IPS-18a (cell line): Measurements from ENCODE around the gene HRH2.

Experiments
- H3K27ac ChIP-seq: one replicate; pipeline ENCODE4 v1.5.1; 2013; ENCODE audit warnings: low read length
- H3K27me3 ChIP-seq: one replicate; pipeline ENCODE4 v1.6.1; 2013; ENCODE audit warnings: mild to moderate bottlenecking, low read length; ENCODE audit not compliant: control insufficient read depth, insufficient read depth
- H3K36me3 ChIP-seq: one replicate; pipeline ENCODE4 v1.6.1; 2013; ENCODE audit warnings: low read depth, low read length; ENCODE audit not compliant: control insufficient read depth
- H3K4me1 ChIP-seq: one replicate; pipeline ENCODE4 v1.6.1; 2013; ENCODE audit warnings: low read depth, low read length; ENCODE audit not compliant: control insufficient read depth
- H3K4me3 ChIP-seq: one replicate; pipeline ENCODE4 v1.5.1; 2013; ENCODE audit warnings: low read length
- H3K9ac ChIP-seq: one replicate; pipeline ENCODE4 v1.6.1; 2013; ENCODE audit warnings: mild to moderate bottlenecking, low read length, moderate library complexity
- H3K9me3 ChIP-seq: one replicate; pipeline ENCODE4 v1.6.1; 2013; ENCODE audit warnings: low read depth, low read length; ENCODE audit not compliant: control insufficient read depth

Gene HRH2

DNA sequence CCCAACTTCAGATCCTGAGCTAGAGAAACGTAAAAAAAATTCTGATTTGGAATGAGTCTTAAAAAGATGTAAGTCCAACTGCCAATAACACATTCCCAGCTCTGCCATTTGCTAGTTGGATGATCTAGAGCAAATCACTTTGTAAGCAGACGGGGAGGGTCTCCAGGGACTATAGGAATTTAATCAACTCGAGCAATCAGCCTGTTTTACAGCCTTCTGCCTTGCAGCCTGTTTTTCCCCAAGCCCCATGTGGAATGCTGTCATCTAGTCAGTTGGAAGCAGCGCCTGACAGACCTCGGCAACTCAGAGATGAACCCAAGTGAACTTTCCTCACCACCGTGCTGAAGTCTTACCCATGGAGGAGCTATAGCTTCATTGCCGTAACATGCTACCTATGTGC is 34.8 kb upstream of the HRH2 start:
- no peak overlapping the region for H3K9ac ChIP-seq
- H3K9me3 ChIP-seq = no peaks in the 10 kb centered on the region
- H3K27ac ChIP-seq = no peak overlapping the region
- no peak overlapping the region for H3K4me3 ChIP-seq
- H3K36me3 ChIP-seq = no peaks in the 10 kb centered on the region
- no peaks in the 10 kb centered on the region for H3K27me3 ChIP-seq
- peaks cover 10% of the 10 kb centered on the region for H3K4me1 ChIP-seq

DNA sequence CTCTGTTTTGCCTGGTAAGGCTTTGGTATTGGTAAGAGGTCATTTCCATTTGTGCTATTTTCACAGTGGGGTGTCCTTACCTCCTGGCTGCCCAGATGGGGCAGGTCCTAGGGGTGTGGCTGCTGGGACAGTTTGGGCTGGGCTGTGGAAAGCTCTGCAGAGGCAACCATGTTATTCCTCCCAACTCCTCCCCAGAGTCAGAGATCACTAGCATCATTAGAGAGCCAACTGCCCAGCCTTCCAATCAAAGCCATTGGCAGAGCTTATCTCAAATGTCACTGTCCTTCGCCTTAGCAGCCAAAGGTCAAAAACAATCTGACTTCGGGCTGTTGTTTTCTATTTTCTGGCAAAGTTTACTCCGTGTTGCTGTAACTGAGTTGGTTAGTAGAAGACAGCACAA is 33.6 kb upstream of the HRH2 start:
- Histone ChIP-seq H3K4me3 (no peak overlapping the region), H3K9me3 (no peaks in the 10 kb centered on the region), H3K27ac (no peak overlapping the region), H3K36me3 (no peaks in the 10 kb centered on the region), H3K9ac (no peak overlapping the region), H3K4me1 (peaks cover 10% of the 10 kb centered on the region), H3K27me3 (no peaks in the 10 kb centered on the region)

DNA sequence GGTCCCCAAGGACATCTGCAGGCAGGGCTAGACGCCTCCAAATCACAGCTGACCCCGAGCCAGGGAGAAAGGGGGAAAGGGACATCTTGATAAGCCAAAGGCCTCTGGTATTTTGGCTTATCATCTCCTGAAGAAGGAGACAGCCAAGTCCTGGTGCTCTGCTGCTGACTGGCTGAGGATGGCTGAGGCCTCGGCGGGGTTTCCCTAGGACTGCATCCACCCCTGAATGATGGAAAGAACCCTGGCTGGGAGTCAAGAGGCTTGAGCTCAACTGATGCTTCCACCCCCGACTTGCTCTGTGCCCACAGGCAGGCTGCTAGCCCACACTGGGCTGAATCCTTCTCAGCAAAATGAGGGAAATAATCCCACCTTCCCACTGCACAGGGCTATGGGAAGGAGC is 30.9 kb upstream of the HRH2 start:
- no peak overlapping the region for H3K27ac ChIP-seq
- H3K36me3 ChIP-seq = no peaks in the 10 kb centered on the region
- H3K4me1 ChIP-seq = peaks cover 10% of the 10 kb centered on the region
- no peak overlapping the region for H3K9ac ChIP-seq
- no peaks in the 10 kb centered on the region for H3K27me3 ChIP-seq
- no peak overlapping the region for H3K4me3 ChIP-seq
- H3K9me3 ChIP-seq = no peaks in the 10 kb centered on the region

DNA sequence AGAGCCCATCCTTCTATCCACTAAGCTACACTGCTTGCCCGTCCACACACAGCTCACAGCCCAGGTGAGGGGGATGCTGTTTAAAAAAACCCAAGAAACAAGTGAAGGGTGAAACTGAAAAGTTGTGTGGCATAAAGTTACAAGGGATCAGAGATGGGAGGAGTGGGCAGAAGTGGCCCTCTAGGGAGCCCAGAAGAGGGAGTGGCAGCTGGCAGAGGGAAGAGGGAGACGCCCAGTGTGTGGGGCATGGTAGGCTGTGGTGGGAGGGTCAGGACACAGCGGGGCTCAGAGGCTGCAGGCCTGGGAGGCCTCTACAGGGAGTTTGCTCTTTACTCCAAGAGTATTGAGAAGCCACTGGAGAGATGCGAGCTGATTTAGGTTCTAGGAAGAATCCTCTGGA is 30.1 kb upstream of the HRH2 start:
- Histone ChIP-seq H3K9ac (no peak overlapping the region), H3K4me1 (peaks cover 10% of the 10 kb centered on the region), H3K4me3 (no peak overlapping the region), H3K36me3 (no peaks in the 10 kb centered on the region), H3K27ac (no peak overlapping the region), H3K27me3 (no peaks in the 10 kb centered on the region), H3K9me3 (no peaks in the 10 kb centered on the region)

DNA sequence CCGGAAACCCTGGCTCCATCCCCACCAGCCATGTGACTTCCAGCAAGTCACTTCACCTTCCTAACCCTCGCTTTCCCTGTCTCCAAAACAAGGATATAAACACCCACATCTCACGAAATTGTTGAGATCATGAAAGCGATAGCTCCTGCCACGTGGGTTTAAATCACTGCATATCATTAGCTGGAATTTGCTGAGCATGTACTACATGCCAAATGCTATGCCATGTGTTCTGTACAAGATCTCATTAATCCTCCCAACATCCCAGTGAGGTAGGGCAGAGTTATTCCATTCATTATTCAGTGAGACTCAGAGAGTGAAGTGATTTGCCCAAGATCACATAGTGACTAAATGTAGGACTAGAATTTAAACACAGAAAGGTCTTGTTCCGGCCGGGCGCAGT is 29.2 kb upstream of the HRH2 start:
- Histone ChIP-seq H3K4me1 (peaks cover 14% of the 10 kb centered on the region), H3K27ac (no peak overlapping the region), H3K9ac (no peak overlapping the region), H3K4me3 (no peak overlapping the region), H3K27me3 (no peaks in the 10 kb centered on the region), H3K36me3 (no peaks in the 10 kb centered on the region), H3K9me3 (no peaks in the 10 kb centered on the region)

DNA sequence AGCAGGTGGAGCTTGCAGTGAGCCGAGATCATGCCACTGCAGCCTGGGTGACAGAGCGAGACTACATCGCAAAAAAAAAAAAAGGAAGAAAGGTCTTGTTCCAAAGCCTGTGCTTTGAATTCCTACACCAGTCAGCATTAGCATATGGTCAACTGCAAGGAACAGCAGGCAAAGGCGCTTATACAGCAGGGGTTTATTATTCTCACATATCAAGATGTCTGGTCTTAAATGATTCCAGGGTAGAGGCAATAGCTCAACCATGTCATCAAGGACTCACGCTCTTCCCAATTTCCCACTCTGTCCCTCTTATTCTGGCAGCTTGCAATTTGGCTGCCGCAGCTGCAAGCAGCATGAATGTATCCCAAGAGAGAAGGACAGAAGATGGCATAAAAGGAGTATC is 28.6 kb upstream of the HRH2 start:
- no peaks in the 10 kb centered on the region for H3K27me3 ChIP-seq
- H3K4me3 ChIP-seq = no peak overlapping the region
- no peak overlapping the region for H3K27ac ChIP-seq

DNA sequence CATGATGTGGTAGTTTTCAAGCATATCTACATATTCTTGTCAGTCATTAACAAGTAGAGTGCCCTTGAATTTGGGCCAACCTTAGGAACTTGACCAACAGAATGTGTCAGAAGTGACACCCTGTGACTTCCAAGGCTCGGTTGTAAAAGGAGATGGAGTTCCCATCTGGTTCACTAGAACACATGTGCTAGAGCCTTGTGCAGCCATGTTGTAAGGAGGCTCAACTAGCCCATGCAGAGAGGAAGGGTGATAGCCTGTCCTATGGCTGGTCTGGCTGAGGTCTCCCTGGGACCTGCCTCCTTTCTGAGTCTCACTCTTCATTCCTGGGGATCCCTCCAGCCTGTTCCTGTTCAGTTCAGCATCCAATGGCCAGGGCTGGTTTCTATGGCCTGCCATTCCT is 28.1 kb upstream of the HRH2 start:
- no peaks in the 10 kb centered on the region for H3K27me3 ChIP-seq

More for the DNA sequence above, 28.6 kb upstream of the HRH2 start:
- no peaks in the 10 kb centered on the region for H3K36me3 ChIP-seq
- H3K4me1 ChIP-seq = peaks cover 8% of the 10 kb centered on the region
- H3K9me3 ChIP-seq = no peaks in the 10 kb centered on the region
- H3K9ac ChIP-seq = no peak overlapping the region

DNA sequence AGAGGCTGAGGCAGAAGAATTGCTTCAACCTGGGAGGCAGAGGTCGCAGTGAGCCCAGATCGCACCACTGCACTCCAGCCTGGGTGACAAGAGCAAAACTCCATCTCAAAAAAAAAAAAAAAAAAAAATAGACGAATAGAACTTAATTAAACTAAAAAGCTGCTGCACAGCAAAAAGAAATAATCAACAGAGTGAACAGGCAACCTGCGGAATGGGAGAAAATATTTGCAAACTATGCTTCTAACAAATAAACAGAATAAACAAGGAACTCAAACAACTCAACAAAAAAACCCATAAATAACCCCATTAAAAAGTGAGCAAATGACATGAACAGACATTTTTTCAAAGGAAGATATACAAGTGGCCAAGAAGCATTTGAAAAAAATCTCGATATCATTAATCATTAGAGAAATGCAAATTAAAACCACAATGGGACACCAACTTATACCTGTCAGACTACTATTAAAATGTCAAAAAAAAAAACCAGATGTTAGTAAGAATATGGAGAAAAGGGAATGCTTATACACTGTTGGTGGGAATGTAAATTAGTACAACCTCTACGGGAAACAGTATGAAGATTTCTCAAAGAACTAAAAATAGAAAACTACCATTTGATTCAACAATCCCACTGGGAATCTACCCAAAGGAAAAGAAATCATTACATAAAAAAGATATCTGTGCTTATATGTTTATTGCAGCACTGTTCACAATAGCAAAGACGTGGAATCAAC is 21.9 kb upstream of the HRH2 start:
- no peaks in the 10 kb centered on the region for H3K27me3 ChIP-seq
- H3K4me3 ChIP-seq = no peak overlapping the region
- no peaks in the 10 kb centered on the region for H3K36me3 ChIP-seq
- peaks cover 4% of the 10 kb centered on the region for H3K9me3 ChIP-seq
- H3K27ac ChIP-seq = no peak overlapping the region
- peaks cover 37% of the 10 kb centered on the region for H3K4me1 ChIP-seq
- no peak overlapping the region for H3K9ac ChIP-seq

More for the DNA sequence above, 28.1 kb upstream of the HRH2 start:
- no peak overlapping the region for H3K9ac ChIP-seq
- no peaks in the 10 kb centered on the region for H3K36me3 ChIP-seq
- no peaks in the 10 kb centered on the region for H3K9me3 ChIP-seq
- H3K4me1 ChIP-seq = peaks cover 5% of the 10 kb centered on the region
- H3K4me3 ChIP-seq = no peak overlapping the region
- no peak overlapping the region for H3K27ac ChIP-seq

DNA sequence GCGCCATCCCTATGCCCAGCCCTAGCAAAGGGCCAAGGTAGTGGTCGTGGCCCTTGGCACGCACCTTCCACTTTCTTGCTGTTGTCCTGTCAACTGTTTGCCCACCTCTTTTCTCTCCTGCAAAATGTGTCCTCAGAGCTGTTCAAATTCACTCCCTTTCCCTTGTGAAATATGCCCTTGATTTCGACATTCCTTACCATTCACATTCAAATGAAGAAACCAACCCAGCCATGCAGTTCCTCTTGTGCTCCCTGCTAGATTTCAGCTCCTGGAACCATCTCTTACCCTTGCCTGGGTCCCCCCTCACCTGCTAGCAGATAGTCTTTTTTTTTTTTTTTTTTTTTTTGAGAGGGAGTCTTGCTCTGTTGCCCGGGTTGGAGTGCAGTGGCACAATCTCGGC is 19.6 kb upstream of the HRH2 start:
- Histone ChIP-seq H3K36me3 (no peaks in the 10 kb centered on the region), H3K4me3 (no peak overlapping the region), H3K4me1 (peaks cover 36% of the 10 kb centered on the region), H3K27me3 (no peaks in the 10 kb centered on the region), H3K9me3 (peaks cover 4% of the 10 kb centered on the region), H3K27ac (no peak overlapping the region), H3K9ac (no peak overlapping the region)

DNA sequence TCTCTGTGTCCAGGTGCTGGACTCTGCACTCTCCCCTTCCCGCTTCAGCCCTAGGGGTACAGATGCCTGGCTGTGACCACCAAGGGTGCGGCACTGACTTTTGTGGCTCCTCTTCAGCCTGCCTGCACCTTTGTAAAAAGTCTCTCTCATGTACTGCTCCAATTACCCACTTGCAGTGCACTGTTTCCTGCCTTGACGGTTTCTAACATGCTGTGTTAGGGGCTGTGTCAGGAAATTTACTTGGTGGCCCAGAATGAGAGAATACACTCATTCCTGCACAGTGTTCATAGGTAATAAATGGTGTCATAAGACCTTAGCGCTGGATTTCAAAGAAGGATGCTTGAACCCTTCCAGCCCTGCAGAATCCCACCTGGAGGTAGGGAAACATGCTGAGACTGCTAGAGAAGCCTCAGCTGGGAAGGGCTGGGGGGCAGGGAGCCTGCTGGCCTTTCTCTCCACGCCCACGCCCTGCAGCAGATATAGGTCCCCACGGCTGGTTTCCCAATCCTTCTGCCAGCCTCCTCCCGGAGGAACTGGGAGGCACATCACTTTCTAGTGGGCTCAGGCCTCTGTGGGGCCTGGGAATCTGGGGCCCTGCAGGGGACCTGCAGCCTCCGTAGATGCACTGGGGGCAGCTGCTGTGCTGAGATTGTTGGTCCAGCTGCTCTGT is 17.6 kb upstream of the HRH2 start:
- no peaks in the 10 kb centered on the region for H3K36me3 ChIP-seq
- H3K27ac ChIP-seq = no peak overlapping the region
- no peaks in the 10 kb centered on the region for H3K27me3 ChIP-seq
- H3K9ac ChIP-seq = no peak overlapping the region
- H3K4me3 ChIP-seq = no peak overlapping the region
- H3K9me3 ChIP-seq = peaks cover 4% of the 10 kb centered on the region
- peaks cover 32% of the 10 kb centered on the region for H3K4me1 ChIP-seq

DNA sequence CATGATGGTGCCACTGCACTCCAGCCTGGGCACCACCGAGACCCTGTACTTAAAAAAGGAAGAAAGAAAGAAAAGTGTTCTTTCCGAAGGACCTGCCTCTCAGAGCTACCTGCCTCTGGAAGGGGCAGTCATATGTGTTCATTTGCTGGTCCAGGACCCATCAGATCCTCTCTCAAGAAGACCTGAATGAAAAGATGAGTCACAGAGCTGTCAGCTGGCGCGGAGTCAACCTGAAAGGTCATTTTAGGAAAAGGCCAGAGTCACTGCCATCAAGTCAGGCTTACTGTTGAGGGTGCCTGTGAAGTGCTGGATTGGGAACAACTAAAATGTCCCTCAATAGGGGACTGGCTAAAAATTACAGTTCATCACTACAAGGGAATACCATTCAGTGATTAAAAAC is 14.9 kb upstream of the HRH2 start:
- H3K4me1 ChIP-seq = peaks cover 23% of the 10 kb centered on the region
- no peaks in the 10 kb centered on the region for H3K36me3 ChIP-seq
- H3K4me3 ChIP-seq = no peak overlapping the region
- H3K27ac ChIP-seq = no peak overlapping the region
- no peak overlapping the region for H3K9ac ChIP-seq
- H3K9me3 ChIP-seq = no peaks in the 10 kb centered on the region
- no peaks in the 10 kb centered on the region for H3K27me3 ChIP-seq

DNA sequence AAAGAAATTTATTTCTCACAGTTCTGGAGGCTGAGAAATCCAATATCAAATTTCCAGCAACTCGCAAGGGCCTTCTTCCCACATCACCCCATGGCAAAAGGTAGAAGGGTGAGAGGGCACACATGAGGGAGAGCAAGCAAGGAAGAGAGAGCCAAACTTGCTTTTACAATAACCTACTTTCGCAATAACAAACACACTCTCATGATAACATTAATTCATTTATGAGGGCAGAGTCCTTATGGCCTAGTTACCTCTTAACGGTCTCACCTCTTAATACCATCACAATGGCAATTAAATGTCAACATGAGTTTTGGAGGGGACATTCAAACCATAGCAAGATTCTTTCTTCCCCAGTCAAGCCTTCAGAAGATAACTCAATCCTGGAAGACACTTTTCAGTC is 11.6 kb upstream of the HRH2 start:
- Histone ChIP-seq H3K4me3 (no peak overlapping the region), H3K36me3 (no peaks in the 10 kb centered on the region), H3K27me3 (no peaks in the 10 kb centered on the region), H3K9ac (no peak overlapping the region), H3K4me1 (no peaks in the 10 kb centered on the region), H3K27ac (no peak overlapping the region), H3K9me3 (peaks cover 11% of the 10 kb centered on the region)
